ENCODE data around the gene HHAT. TPM values are rescaled to one million over a fixed set of nuclear protein-coding genes. Genes with fewer than 3 reads are reported as not detected.

Gene HHAT
- total and polyA plus RNA-seq, 9 of the 15 experiments (the other 6 are each of a cell fraction or from before 2014, with no cell fraction given), result 0.07 to 0.16 (median 0.13) TPM; not detected in 1

DNA sequence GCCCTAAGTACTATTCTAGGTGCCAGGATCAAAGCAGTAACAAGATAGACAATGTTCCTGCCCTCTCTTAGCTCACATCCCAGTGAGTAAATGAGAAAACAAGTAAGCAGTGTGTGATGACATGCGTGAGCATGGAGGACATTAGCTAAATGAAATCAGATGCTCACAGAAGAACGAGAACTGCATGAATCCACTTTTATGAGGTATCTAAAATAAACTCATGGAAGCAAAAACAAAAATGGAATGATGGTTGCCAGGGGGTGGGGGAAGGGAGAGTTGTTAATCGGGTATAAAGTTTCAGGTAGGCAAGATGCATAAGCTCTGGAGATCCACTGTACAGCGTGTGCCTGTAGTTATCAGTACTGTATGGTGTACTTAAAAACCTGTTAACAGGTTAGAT, 195.1 kb downstream of the HHAT start:
- Histone ChIP-seq H3K9me3 (replicated peaks; ENCODE audit: control insufficient read depth, insufficient read depth, low read depth, low read length) (no peaks in the 10 kb centered on the region), H3K9me1 (ENCODE audit: control insufficient read depth, insufficient read depth, low read length) (no peaks in the 10 kb centered on the region), H3K4me1 (replicated peaks in 1 of 2; ENCODE audit: control insufficient read depth in 2 of 2, insufficient read depth in 2 of 2, low read length in 2 of 2) (no peaks in the 10 kb centered on the region), H3K27ac (ENCODE audit: extremely low read depth, low read depth, low read length) (no peak overlapping the region), H3K4me2 (ENCODE audit: insufficient read depth, low read length) (no peak overlapping the region), H2AFZ (ENCODE audit: low read depth, low read length) (no peak overlapping the region), H3K79me2 (ENCODE audit: control insufficient read depth, insufficient read depth, low read length) (no peaks in the 10 kb centered on the region), H3K27me3 (ENCODE audit: control insufficient read depth in 2 of 2, insufficient read depth in 2 of 2, low read length in 2 of 2) (no peaks in the 10 kb centered on the region), H3K9ac (ENCODE audit: insufficient read depth in 1 of 2, low read depth in 2 of 2, low read length in 2 of 2) (no peak overlapping the region), H3K4me3 (no peak overlapping the region), H4K20me1 (replicated peaks; ENCODE audit: control insufficient read depth, insufficient read depth, low read length) (no peaks in the 10 kb centered on the region), H3K36me3 (ENCODE audit: control insufficient read depth, insufficient read depth, low read length) (no peaks in the 10 kb centered on the region)
- no TSS peak for BruUV-seq (replicated peaks)
- in situ Hi-C loops (cut with MboI), result no loop called here
- DNase-seq (ENCODE audit: extremely low read depth in 1 of 4, low spot score in 3 of 4) (no peak), ATAC-seq (no peak), FAIRE-seq (no peak)
- 0% methylated on average over 4 of the region's 4 CpGs for WGBS (ENCODE audit: insufficient coverage, low coverage, missing lambda C conversion rate)
- intact Hi-C loops (cut with micrococcal nuclease), result no loop called here
- no peak for TF ChIP-seq TBP (optimal IDR thresholded peaks at IDR 0.05; ENCODE audit: low read depth, low read length)
- TF ChIP-seq TRIM28 (IDR thresholded peaks at IDR 0.05), result no peak
- TF ChIP-seq PYGO2 (tag; IDR thresholded peaks at IDR 0.05), result no peak
- no peak for TF ChIP-seq KLF1 (tag; IDR thresholded peaks at IDR 0.05)
- ChIA-PET POLR2A (no interaction called here), CTCF (ENCODE audit: low intra/inter-chr PET ratio) (no interaction called here)

DNA sequence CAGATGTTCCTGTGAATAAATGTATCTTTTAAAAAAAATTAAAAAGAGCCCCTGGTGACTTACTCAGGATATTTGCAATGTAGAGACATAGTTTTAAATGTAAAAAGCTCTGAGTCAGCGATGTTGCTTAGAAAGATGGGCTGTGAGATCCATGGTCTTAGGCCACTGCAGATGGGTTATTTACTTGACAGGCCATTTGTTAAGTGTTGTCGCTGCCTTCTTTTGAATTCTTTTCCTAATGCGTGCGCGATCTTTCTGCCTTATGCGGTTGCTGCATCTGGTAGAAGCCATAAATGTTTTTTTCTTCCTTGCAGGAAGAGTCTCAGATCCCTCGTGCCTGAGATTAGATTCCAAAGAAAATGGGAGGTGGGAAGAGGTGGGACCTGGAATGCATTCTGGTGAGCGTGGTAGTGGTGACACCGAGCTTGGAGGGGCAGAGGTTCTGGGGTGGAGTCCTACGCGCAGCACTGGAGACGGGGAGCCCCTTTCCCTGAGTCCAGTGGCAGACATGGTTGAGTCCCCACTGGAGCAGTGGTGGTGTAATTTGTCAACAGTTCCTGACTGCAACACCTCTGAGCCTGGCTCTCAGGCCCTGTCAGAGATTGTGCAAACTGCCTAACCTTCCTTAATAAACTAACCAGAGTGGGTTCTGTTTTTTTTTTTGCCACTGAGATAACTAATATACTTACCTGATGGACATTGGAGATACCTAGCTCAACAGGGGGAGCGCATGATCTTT, 197.2 kb downstream of the HHAT start:
- Histone ChIP-seq H3K27ac (ENCODE audit: extremely low read depth, low read depth, low read length) (no peak overlapping the region), H3K27me3 (ENCODE audit: control insufficient read depth in 2 of 2, insufficient read depth in 2 of 2, low read length in 2 of 2) (no peaks in the 10 kb centered on the region), H3K9me1 (ENCODE audit: control insufficient read depth, insufficient read depth, low read length) (no peaks in the 10 kb centered on the region), H3K4me2 (ENCODE audit: insufficient read depth, low read length) (no peak overlapping the region), H3K4me3 (no peak overlapping the region), H2AFZ (ENCODE audit: low read depth, low read length) (no peak overlapping the region), H3K4me1 (replicated peaks in 1 of 2; ENCODE audit: control insufficient read depth in 2 of 2, insufficient read depth in 2 of 2, low read length in 2 of 2) (no peaks in the 10 kb centered on the region), H3K79me2 (ENCODE audit: control insufficient read depth, insufficient read depth, low read length) (no peaks in the 10 kb centered on the region), H3K9me3 (replicated peaks; ENCODE audit: control insufficient read depth, insufficient read depth, low read depth, low read length) (no peaks in the 10 kb centered on the region), H4K20me1 (replicated peaks; ENCODE audit: control insufficient read depth, insufficient read depth, low read length) (no peaks in the 10 kb centered on the region), H3K9ac (ENCODE audit: insufficient read depth in 1 of 2, low read depth in 2 of 2, low read length in 2 of 2) (no peak overlapping the region), H3K36me3 (ENCODE audit: control insufficient read depth, insufficient read depth, low read length) (no peaks in the 10 kb centered on the region)
- in situ Hi-C loops (cut with MboI) (no loop called here), intact Hi-C loops (cut with micrococcal nuclease) (no loop called here)
- FAIRE-seq (no peak), ATAC-seq (no peak), DNase-seq (ENCODE audit: extremely low read depth in 1 of 4, low spot score in 3 of 4) (no peak)
- POLR2A ChIA-PET, result interaction anchor here (0.5 kb wide), 1 partner anchor 1524 kb away, joined by 3 read pairs; no protein-coding TSS in a partner anchor
- 4% methylated on average over 13 of the region's 13 CpGs for WGBS (ENCODE audit: insufficient coverage, low coverage, missing lambda C conversion rate)
- no TSS peak for BruUV-seq (replicated peaks)
- CTCF ChIA-PET (ENCODE audit: low intra/inter-chr PET ratio), result no interaction called here
- no peak for TF ChIP-seq TFAM (CRISPR knock-in tag; conservative IDR thresholded peaks at IDR 0.05)
- no peak for TF ChIP-seq ZNF224 (CRISPR knock-in tag; IDR thresholded peaks at IDR 0.05)
- TF ChIP-seq, protein P1, sequence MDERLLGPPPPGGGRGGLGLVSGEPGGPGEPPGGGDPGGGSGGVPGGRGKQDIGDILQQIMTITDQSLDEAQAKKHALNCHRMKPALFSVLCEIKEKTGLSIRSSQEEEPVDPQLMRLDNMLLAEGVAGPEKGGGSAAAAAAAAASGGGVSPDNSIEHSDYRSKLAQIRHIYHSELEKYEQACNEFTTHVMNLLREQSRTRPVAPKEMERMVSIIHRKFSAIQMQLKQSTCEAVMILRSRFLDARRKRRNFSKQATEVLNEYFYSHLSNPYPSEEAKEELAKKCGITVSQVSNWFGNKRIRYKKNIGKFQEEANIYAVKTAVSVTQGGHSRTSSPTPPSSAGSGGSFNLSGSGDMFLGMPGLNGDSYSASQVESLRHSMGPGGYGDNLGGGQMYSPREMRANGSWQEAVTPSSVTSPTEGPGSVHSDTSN (CRISPR knock-in tag; IDR thresholded peaks at IDR 0.05; ENCODE audit: low read depth), result no peak
- TF ChIP-seq, protein P1 (tag; conservative IDR thresholded peaks at IDR 0.05; ENCODE audit: low read depth), result no peak
- TF ChIP-seq TRIM24 (IDR thresholded peaks at IDR 0.05), result no peak
- no peak for TF ChIP-seq ZNF143 (CRISPR knock-in tag; IDR thresholded peaks at IDR 0.05)
- TF ChIP-seq, protein P2, sequence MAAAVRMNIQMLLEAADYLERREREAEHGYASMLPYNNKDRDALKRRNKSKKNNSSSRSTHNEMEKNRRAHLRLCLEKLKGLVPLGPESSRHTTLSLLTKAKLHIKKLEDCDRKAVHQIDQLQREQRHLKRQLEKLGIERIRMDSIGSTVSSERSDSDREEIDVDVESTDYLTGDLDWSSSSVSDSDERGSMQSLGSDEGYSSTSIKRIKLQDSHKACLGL (CRISPR knock-in tag; IDR thresholded peaks at IDR 0.05; ENCODE audit: borderline replicate concordance, poor library complexity, severe bottlenecking), result no peak
- TF ChIP-seq EP400 (IDR thresholded peaks at IDR 0.05), result no peak
- TF ChIP-seq ZBTB8A (IDR thresholded peaks at IDR 0.05; ENCODE audit: partially characterized antibody), result no peak
